Hepatocyte (in vitro differentiated cells): ENCODE measurements around the gene HSF2BP. TPM values are rescaled to one million over a fixed set of nuclear protein-coding genes. Genes with fewer than 3 reads are reported as not detected.

Experiments
- DNase-seq: peaks from one replicate; pipeline ENCODE4 v3.0.0-alpha.2; 2016; ENCODE audit warnings: low spot score
- H2AFZ ChIP-seq: fragments of 200-600 bp; sonication (generic); 2 replicates; pipeline ENCODE4 v1.6.0; 2016; ENCODE audit warnings: antibody characterized with exemption, mild to moderate bottlenecking
- H3K27ac ChIP-seq: fragments of 200-600 bp; sonication (generic); 2 replicates; pipeline ENCODE4 v1.5.1; 2016; ENCODE audit warnings: mild to moderate bottlenecking
- H3K27me3 ChIP-seq: fragments of 200-600 bp; sonication (generic); 2 replicates; pipeline ENCODE4 v1.6.1; 2016
- H3K36me3 ChIP-seq: fragments of 200-600 bp; sonication (generic); replicated peaks from 2 replicates; pipeline ENCODE4 v1.5.1; 2016; ENCODE audit warnings: low read depth; ENCODE audit not compliant: insufficient read depth
- H3K4me1 ChIP-seq: fragments of 200-600 bp; sonication (generic); 2 replicates; pipeline ENCODE4 v1.5.1; 2016; ENCODE audit warnings: mild to moderate bottlenecking, moderate library complexity; ENCODE audit not compliant: insufficient read depth
- H3K4me2 ChIP-seq: fragments of 200-600 bp; sonication (generic); 2 replicates; pipeline ENCODE4 v1.6.0; 2016
- H3K4me3 ChIP-seq: fragments of 200-600 bp; sonication (generic); 2 replicates; pipeline ENCODE4 v1.5.1; 2016; ENCODE audit warnings: mild to moderate bottlenecking
- H3K79me2 ChIP-seq: fragments of 200-600 bp; sonication (generic); 2 replicates; pipeline ENCODE4 v1.6.0; 2017; ENCODE audit warnings: mild to moderate bottlenecking
- H3K9me2 ChIP-seq: fragments of 200-600 bp; sonication (generic); replicated peaks from 2 replicates; pipeline ENCODE4 v1.6.0; 2017; ENCODE audit warnings: mild to moderate bottlenecking; ENCODE audit not compliant: insufficient read depth
- H3K9me3 ChIP-seq: fragments of 200-600 bp; sonication (generic); 2 replicates; pipeline ENCODE4 v1.5.1; 2016; ENCODE audit warnings: low read depth, mild to moderate bottlenecking
- H4K20me1 ChIP-seq: fragments of 200-600 bp; sonication (generic); 2 replicates; pipeline ENCODE4 v1.6.0; 2016; ENCODE audit warnings: mild to moderate bottlenecking; ENCODE audit not compliant: insufficient read depth, poor library complexity, severe bottlenecking
- EZH2 ChIP-seq: fragments of 200-600 bp; sonication (generic); IDR thresholded peaks from 2 replicates; pipeline ENCODE4 v1.6.1; 2016; ENCODE audit warnings: antibody characterized with exemption, mild to moderate bottlenecking, borderline replicate concordance
- EZH2phosphoT487 ChIP-seq: fragments of 200-600 bp; sonication (generic); IDR thresholded peaks from one replicate; pipeline ENCODE4 v1.6.1; 2018; ENCODE audit warnings: antibody characterized with exemption, mild to moderate bottlenecking, low read depth, moderate library complexity; ENCODE audit not compliant: unreplicated experiment, severe bottlenecking
- WGBS: methylation state at CpG from one replicate; pipeline ENCODE4 v1.1.6; 2016; ENCODE audit warnings: low lambda C conversion rate; ENCODE audit errors: missing lambda C conversion rate; 5-methylcytosine and 5-hydroxymethylcytosine counted together
- polyA plus RNA-seq: library from polyadenylated mRNA; unstranded; fragments of >200 nt; fragmentation: Nextera tagmentation; extraction: Ambion mirVana; gene quantifications from 2 replicates; pipeline ENCODE4 v1.2.1, GENCODE V29; 2016
- total RNA-seq: library from RNA; depleted of rRNA; stranded (reverse); fragments of >200 nt; gene quantifications from 2 replicates; pipeline ENCODE4 v1.2.3, GENCODE V29; 2014
- TF ChIP-seq, protein P1 (sequence below): fragments of 200-600 bp; sonication (generic); IDR thresholded peaks from 2 replicates; pipeline ENCODE4 v1.5.1; 2016; ENCODE audit warnings: antibody characterized with exemption, mild to moderate bottlenecking; ENCODE audit not compliant: poor library complexity

The HSF2BP gene
- total and polyA plus RNA-seq, 2 experiments from 2014 or later, result 1.3 to 1.4 TPM

DNA sequence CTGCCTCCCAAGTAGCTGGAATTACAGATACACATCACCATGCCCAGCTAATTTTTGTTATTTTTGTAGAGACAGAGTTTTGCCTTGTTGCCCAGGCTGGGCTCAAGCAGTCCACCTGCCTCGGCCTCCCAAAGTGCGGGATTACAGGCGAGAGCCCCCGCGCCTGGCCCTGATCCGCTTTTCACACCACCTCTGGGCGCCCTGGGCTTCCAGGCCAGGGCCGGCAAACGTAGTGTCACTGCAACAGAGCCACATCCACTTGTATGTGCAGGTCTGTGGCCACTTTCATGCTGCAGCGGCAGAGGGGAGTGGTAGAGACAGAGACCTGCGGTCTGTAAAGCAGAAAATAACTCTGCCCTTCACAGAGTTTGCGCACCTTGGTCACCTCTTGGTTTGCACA is 29.6 kb upstream of the HSF2BP start:
- no peaks in the 10 kb centered on the region for H3K9me2 ChIP-seq
- TF ChIP-seq, protein P1, sequence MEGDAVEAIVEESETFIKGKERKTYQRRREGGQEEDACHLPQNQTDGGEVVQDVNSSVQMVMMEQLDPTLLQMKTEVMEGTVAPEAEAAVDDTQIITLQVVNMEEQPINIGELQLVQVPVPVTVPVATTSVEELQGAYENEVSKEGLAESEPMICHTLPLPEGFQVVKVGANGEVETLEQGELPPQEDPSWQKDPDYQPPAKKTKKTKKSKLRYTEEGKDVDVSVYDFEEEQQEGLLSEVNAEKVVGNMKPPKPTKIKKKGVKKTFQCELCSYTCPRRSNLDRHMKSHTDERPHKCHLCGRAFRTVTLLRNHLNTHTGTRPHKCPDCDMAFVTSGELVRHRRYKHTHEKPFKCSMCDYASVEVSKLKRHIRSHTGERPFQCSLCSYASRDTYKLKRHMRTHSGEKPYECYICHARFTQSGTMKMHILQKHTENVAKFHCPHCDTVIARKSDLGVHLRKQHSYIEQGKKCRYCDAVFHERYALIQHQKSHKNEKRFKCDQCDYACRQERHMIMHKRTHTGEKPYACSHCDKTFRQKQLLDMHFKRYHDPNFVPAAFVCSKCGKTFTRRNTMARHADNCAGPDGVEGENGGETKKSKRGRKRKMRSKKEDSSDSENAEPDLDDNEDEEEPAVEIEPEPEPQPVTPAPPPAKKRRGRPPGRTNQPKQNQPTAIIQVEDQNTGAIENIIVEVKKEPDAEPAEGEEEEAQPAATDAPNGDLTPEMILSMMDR, result no peak
- TF ChIP-seq EZH2, result no peak
- no peak for TF ChIP-seq EZH2phosphoT487
- no peaks in the 10 kb centered on the region for H3K36me3 ChIP-seq
- H3K4me3 ChIP-seq, result no peak overlapping the region
- H3K27ac ChIP-seq, result no peak overlapping the region
- no peaks in the 10 kb centered on the region for H3K27me3 ChIP-seq
- H2AFZ ChIP-seq, result no peak overlapping the region
- no peak for DNase-seq
- 97% methylated on average over 12 of the region's 12 CpGs for WGBS
- no peaks in the 10 kb centered on the region for H3K79me2 ChIP-seq
- H4K20me1 ChIP-seq, result no peaks in the 10 kb centered on the region
- H3K4me2 ChIP-seq, result no peak overlapping the region
- H3K4me1 ChIP-seq, result no peaks in the 10 kb centered on the region
- no peaks in the 10 kb centered on the region for H3K9me3 ChIP-seq

GRCh38 chr21:43687566-43688399 is 28.5 kb upstream of the HSF2BP start:
- H3K79me2 ChIP-seq, result no peaks in the 10 kb centered on the region
- no peaks in the 10 kb centered on the region for H3K36me3 ChIP-seq
- no peak for DNase-seq
- H3K27me3 ChIP-seq, result no peaks in the 10 kb centered on the region
- H4K20me1 ChIP-seq, result no peaks in the 10 kb centered on the region
- no peak overlapping the region for H3K27ac ChIP-seq
- WGBS, result 93% methylated on average over 26 of the region's 27 CpGs
- H3K4me1 ChIP-seq, result no peaks in the 10 kb centered on the region
- no peak overlapping the region for H3K4me2 ChIP-seq
- no peaks in the 10 kb centered on the region for H3K9me2 ChIP-seq
- TF ChIP-seq EZH2phosphoT487 (no peak), EZH2 (no peak)
- TF ChIP-seq, protein P1, result no peak
- H3K4me3 ChIP-seq, result no peak overlapping the region
- no peaks in the 10 kb centered on the region for H3K9me3 ChIP-seq
- H2AFZ ChIP-seq, result no peak overlapping the region

DNA sequence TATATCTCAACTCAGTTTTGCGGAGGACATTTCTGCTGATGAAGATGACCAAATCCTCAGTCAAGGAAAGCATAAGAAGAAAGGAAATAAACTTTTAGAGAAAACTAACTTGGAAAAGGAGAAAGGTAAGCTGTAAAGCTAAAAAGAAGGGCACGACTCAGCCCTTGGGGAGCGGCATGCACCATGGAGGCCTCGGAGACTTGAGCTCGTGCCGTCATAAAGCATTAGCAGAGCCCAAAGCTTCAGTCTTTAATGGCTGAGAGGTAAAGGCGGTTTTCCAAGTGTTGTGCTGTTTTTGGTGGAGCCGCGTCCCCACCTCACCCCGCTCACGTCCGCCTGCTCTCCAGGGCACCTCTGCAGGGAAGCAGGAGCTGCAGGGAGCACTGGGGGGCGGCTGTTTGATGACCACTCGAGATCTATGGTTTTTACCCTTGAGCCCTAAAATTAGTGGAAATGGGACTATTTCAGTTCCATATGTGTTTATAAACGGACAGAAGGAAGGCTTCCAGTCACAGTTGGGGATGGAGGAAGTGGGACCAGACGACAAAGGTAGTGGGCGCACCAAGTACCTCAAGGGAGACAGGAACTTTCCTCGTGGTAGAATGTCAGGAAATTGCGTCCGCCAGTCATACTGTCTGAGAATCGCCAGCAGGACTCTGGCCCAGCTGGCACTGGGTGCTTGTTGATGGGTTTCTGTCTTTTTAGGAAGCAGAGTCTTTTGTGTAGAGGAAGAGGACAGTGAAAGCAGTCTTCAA is 27.7 kb upstream of the HSF2BP start:
- no peaks in the 10 kb centered on the region for H3K27me3 ChIP-seq
- no peak overlapping the region for H3K27ac ChIP-seq
- no peaks in the 10 kb centered on the region for H3K36me3 ChIP-seq
- WGBS, result 97% methylated on average over 21 of the region's 21 CpGs
- no peaks in the 10 kb centered on the region for H4K20me1 ChIP-seq
- H3K4me1 ChIP-seq, result no peaks in the 10 kb centered on the region
- H3K9me2 ChIP-seq, result no peaks in the 10 kb centered on the region
- H3K4me2 ChIP-seq, result no peak overlapping the region
- no peak overlapping the region for H3K4me3 ChIP-seq
- no peaks in the 10 kb centered on the region for H3K79me2 ChIP-seq
- H3K9me3 ChIP-seq, result no peaks in the 10 kb centered on the region
- TF ChIP-seq EZH2 (no peak), EZH2phosphoT487 (no peak)
- TF ChIP-seq, protein P1, result no peak
- no peak overlapping the region for H2AFZ ChIP-seq
- DNase-seq, result no peak
